NK-92 treated with Interleukin-12 subunit alpha and Interleukin-12 subunit beta, amount 100 ng/mL, for 24 hours (cell line): Measurements from ENCODE around the gene C14orf119.

Experiments
- DNase-seq: peaks from one replicate; lab custom pipeline; 2025; lab: John Stamatoyannopoulos, UW

The C14orf119 gene

GRCh38 chr14:23095196-23096108, at the start of gene C14orf119:
Gene C14orf119, plus strand, starts transcription at chr14:23095505. Its CDS starts 2,154 bp downstream, at chr14:23097659.
- no peak for DNase-seq

GRCh38 chr14:23047034-23047634, 48.2 kb upstream of the C14orf119 start:
- DNase-seq, result no peak

- no peak for DNase-seq
These were observed 47.3 kb upstream of the C14orf119 start for GRCh38 chr14:23047751-23048693.

GRCh38 chr14:23049011-23049410, 46.3 kb upstream of the C14orf119 start:
- no peak for DNase-seq

GRCh38 chr14:23051141-23052057, 43.9 kb upstream of the C14orf119 start:
- no peak for DNase-seq

GRCh38 chr14:23052182-23052623, 43.1 kb upstream of the C14orf119 start:
- no peak for DNase-seq

GRCh38 chr14:23052671-23053070, 42.6 kb upstream of the C14orf119 start:
- DNase-seq, result no peak

GRCh38 chr14:23053426-23053825, 41.9 kb upstream of the C14orf119 start:
- DNase-seq, result no peak

- DNase-seq, result no peak
These were observed 41.1 kb upstream of the C14orf119 start for GRCh38 chr14:23054000-23054811.

- no peak for DNase-seq
These were observed 40.2 kb upstream of the C14orf119 start for GRCh38 chr14:23055147-23055550.

GRCh38 chr14:23055621-23056144, 39.6 kb upstream of the C14orf119 start:
- DNase-seq, result no peak

GRCh38 chr14:23056145-23056955, 39.0 kb upstream of the C14orf119 start:
- DNase-seq, result no peak

- DNase-seq, result no peak
These were observed 38.1 kb upstream of the C14orf119 start, which contains the start of gene CDH24 for GRCh38 chr14:23056956-23057756. Gene CDH24, minus strand, starts transcription at chr14:23057520. Its CDS starts 1,787 bp downstream, at chr14:23055733.

- no peak for DNase-seq
These were observed 37.3 kb upstream of the C14orf119 start for GRCh38 chr14:23057757-23058653.

GRCh38 chr14:23058654-23059504, 36.4 kb upstream of the C14orf119 start:
- DNase-seq, result no peak
